ENCODE results near the gene ARR3. TPM values are rescaled to one million over a fixed set of nuclear protein-coding genes. Genes with fewer than 3 reads are reported as not detected.

ARR3 gene
- total RNA-seq, 1 donor from 2014 or later = not detected

DNA sequence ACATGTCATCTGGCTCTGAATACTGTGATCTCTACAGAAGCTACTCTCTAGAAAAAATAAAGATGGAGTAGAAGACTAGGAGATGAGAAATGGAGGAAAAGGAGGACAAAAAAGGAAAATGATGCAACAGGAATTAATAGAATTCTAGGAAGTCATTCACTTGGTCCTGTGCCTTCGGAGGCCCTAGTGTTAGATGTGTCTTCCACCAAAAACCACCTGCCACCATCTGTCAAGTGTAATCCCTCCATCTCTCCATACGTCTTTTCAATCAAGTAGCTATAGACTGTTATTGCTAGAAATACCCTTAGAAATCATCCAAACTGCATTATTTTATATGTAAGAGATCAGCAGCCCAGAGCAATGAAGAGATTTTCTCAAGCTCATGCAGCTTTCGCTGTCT is 10.9 kb downstream of the ARR3 start:
- Mint-ChIP-seq H3K27me3 (ENCODE audit: unreplicated experiment) (no peaks in the 10 kb centered on the region), H3K4me3 (ENCODE audit: unreplicated experiment) (no peak overlapping the region), H3K36me3 (ENCODE audit: low read depth, unreplicated experiment) (peaks cover 7% of the 10 kb centered on the region), H3K27ac (ENCODE audit: unreplicated experiment) (no peak overlapping the region), H3K4me1 (ENCODE audit: unreplicated experiment) (no peaks in the 10 kb centered on the region), H3K9me3 (ENCODE audit: unreplicated experiment) (no peaks in the 10 kb centered on the region)
- TF ChIP-seq, protein P1, sequence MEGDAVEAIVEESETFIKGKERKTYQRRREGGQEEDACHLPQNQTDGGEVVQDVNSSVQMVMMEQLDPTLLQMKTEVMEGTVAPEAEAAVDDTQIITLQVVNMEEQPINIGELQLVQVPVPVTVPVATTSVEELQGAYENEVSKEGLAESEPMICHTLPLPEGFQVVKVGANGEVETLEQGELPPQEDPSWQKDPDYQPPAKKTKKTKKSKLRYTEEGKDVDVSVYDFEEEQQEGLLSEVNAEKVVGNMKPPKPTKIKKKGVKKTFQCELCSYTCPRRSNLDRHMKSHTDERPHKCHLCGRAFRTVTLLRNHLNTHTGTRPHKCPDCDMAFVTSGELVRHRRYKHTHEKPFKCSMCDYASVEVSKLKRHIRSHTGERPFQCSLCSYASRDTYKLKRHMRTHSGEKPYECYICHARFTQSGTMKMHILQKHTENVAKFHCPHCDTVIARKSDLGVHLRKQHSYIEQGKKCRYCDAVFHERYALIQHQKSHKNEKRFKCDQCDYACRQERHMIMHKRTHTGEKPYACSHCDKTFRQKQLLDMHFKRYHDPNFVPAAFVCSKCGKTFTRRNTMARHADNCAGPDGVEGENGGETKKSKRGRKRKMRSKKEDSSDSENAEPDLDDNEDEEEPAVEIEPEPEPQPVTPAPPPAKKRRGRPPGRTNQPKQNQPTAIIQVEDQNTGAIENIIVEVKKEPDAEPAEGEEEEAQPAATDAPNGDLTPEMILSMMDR (IDR thresholded peaks at IDR 0.05; ENCODE audit: unreplicated experiment) = no peak
- DNase-seq (ENCODE audit: low spot score) = no peak

- Mint-ChIP-seq H3K27me3 (ENCODE audit: unreplicated experiment) (no peaks in the 10 kb centered on the region), H3K9me3 (ENCODE audit: unreplicated experiment) (no peaks in the 10 kb centered on the region), H3K36me3 (ENCODE audit: low read depth, unreplicated experiment) (peaks cover 7% of the 10 kb centered on the region), H3K4me3 (ENCODE audit: unreplicated experiment) (no peak overlapping the region), H3K4me1 (ENCODE audit: unreplicated experiment) (no peaks in the 10 kb centered on the region), H3K27ac (ENCODE audit: unreplicated experiment) (no peak overlapping the region)
- no peak for DNase-seq (ENCODE audit: low spot score)
- TF ChIP-seq, protein P1 (IDR thresholded peaks at IDR 0.05; ENCODE audit: unreplicated experiment) = no peak
Measured at GRCh38 chrX:70280573-70280972, 12.4 kb downstream of the ARR3 start.

GRCh38 chrX:70281951-70282350 is 13.8 kb downstream of the ARR3 start, which contains the start of gene RAB41:
TSS of gene RAB41 (plus strand) at chrX:70282172. CDS start at chrX:70282218, 46 bp downstream.
- Mint-ChIP-seq H3K27me3 (ENCODE audit: unreplicated experiment) (no peaks in the 10 kb centered on the region), H3K4me3 (ENCODE audit: unreplicated experiment) (no peak within 1 kb of the TSS), H3K27ac (ENCODE audit: unreplicated experiment) (no peak within 1 kb of the TSS), H3K4me1 (ENCODE audit: unreplicated experiment) (no peaks in the 10 kb centered on the region), H3K9me3 (ENCODE audit: unreplicated experiment) (no peaks in the 10 kb centered on the region), H3K36me3 (ENCODE audit: low read depth, unreplicated experiment) (peaks cover 7% of the 10 kb centered on the region)
- TF ChIP-seq, protein P1 (IDR thresholded peaks at IDR 0.05; ENCODE audit: unreplicated experiment) = no peak
- no peak for DNase-seq (ENCODE audit: low spot score)

GRCh38 chrX:70289168-70289792 is 21.1 kb downstream of the ARR3 start:
- H3K4me3 Mint-ChIP-seq (ENCODE audit: unreplicated experiment) = peak overlapping the region; percentile 95

More at GRCh38 chrX:70289168-70289792, 21.1 kb downstream of the ARR3 start:
- TF ChIP-seq, protein P1 (IDR thresholded peaks at IDR 0.05; ENCODE audit: unreplicated experiment) = no peak
- Mint-ChIP-seq H3K36me3 (ENCODE audit: low read depth, unreplicated experiment) (peaks cover 4% of the 10 kb centered on the region), H3K27me3 (ENCODE audit: unreplicated experiment) (peaks cover 2% of the 10 kb centered on the region), H3K27ac (ENCODE audit: unreplicated experiment) (peak overlapping the region; percentile 80), H3K4me1 (ENCODE audit: unreplicated experiment) (peaks cover 3% of the 10 kb centered on the region), H3K9me3 (ENCODE audit: unreplicated experiment) (no peaks in the 10 kb centered on the region)
- DNase-seq (ENCODE audit: low spot score) = no peak

All from endothelial cell (in vitro differentiated cells).